Right renal cortex interstitium (tissue), 3 donors: ENCODE measurements around the gene SLC9C2. TPM values are rescaled to one million over a fixed set of nuclear protein-coding genes. Genes with fewer than 3 reads are reported as not detected.

ENCODE experiments used
- DNase-seq, 3 donors: peaks; one replicate each; pipeline ENCODE4 v3.0.0-alpha.2; 2013; ENCODE audit warnings: low read depth in 3 of 3, low spot score in 2 of 3
- polyA plus RNA-seq, 3 donors: library from polyadenylated mRNA; unstranded; fragments of 120-200 nt; gene quantifications; one replicate each; pipeline ENCODE4 v1.2.1, GENCODE V29; 2013; ENCODE audit not compliant: insufficient read length in 3 of 3

Gene SLC9C2
- polyA plus RNA-seq, 3 donors, result 0.06 to 0.31 (median 0.13) TPM

GRCh38 chr1:173454966-173455524 is 147.8 kb downstream of the SLC9C2 start:
- DNase-seq, result no peak

- DNase-seq, result no peak
Observed at GRCh38 chr1:173453982-173454381, 148.9 kb downstream of the SLC9C2 start.

- DNase-seq, result no peak
Observed at GRCh38 chr1:173451981-173452380, 150.9 kb downstream of the SLC9C2 start.

Other genes with a start within 250 kb of the SLC9C2 start
- gene PRDX6, start 125.7 kb downstream of the SLC9C2 start, polyA plus RNA-seq, result 100 to 1,000 TPM; 355 to 376 (median 375) TPM
- not detected for gene TEX50, start 32.3 kb upstream of the SLC9C2 start, polyA plus RNA-seq
- gene ANKRD45, start 66.8 kb upstream of the SLC9C2 start, polyA plus RNA-seq, result 1 to 10 TPM; 6.2 to 7.6 (median 7.0) TPM
- gene KLHL20, start 111.9 kb upstream of the SLC9C2 start, polyA plus RNA-seq, result 10 to 100 TPM; 21.1 to 24.3 (median 23.6) TPM
- 10 to 100 TPM; 26.6 to 29.1 (median 28.3) TPM for gene DARS2, start 221.6 kb upstream of the SLC9C2 start, polyA plus RNA-seq
- 10 to 100 TPM; 11.1 to 13.2 (median 11.8) TPM for gene CENPL, start 221.8 kb upstream of the SLC9C2 start, polyA plus RNA-seq